Smooth muscle cell (in vitro differentiated cells): ENCODE results near the gene CRYL1. TPM values are rescaled to one million over a fixed set of nuclear protein-coding genes. Genes with fewer than 3 reads are reported as not detected.

Experiments
- DNase-seq: peaks from one replicate; lab custom pipeline; 2025; ENCODE audit not compliant: unreplicated experiment; lab: John Stamatoyannopoulos, UW
- H2AFZ ChIP-seq: fragments of 200-600 bp; sonication (generic); 2 replicates; pipeline ENCODE4 v1.6.0; 2016; ENCODE audit warnings: antibody characterized with exemption, low read depth, mild to moderate bottlenecking
- H3F3A ChIP-seq: fragments of 200-600 bp; sonication (generic); 2 replicates; pipeline ENCODE4 v1.6.0; 2017; ENCODE audit warnings: antibody characterized with exemption, low read depth
- H3K27ac ChIP-seq: fragments of 200-600 bp; sonication (generic); 2 replicates; pipeline ENCODE4 v1.5.1; 2016; ENCODE audit warnings: low read depth, mild to moderate bottlenecking
- H3K27me3 ChIP-seq: fragments of 200-600 bp; sonication (generic); 2 replicates; pipeline ENCODE4 v1.6.1; 2016; ENCODE audit warnings: low read depth, mild to moderate bottlenecking
- H3K36me3 ChIP-seq: fragments of 200-600 bp; sonication (generic); 2 replicates; pipeline ENCODE4 v1.5.1; 2016; ENCODE audit warnings: low read depth
- H3K4me1 ChIP-seq: fragments of 200-600 bp; sonication (generic); 2 replicates; pipeline ENCODE4 v1.5.1; 2016; ENCODE audit warnings: low read depth
- H3K4me2 ChIP-seq: fragments of 200-600 bp; sonication (generic); 2 replicates; pipeline ENCODE4 v1.6.0; 2016; ENCODE audit warnings: mild to moderate bottlenecking
- H3K4me3 ChIP-seq: fragments of 200-600 bp; sonication (generic); 2 replicates; pipeline ENCODE4 v1.5.1; 2016; ENCODE audit warnings: mild to moderate bottlenecking
- H3K79me2 ChIP-seq: fragments of 200-600 bp; sonication (generic); 2 replicates; pipeline ENCODE4 v1.6.0; 2016; ENCODE audit warnings: low read depth, mild to moderate bottlenecking
- H3K9ac ChIP-seq: fragments of 200-600 bp; sonication (generic); 2 replicates; pipeline ENCODE4 v1.6.0; 2016; ENCODE audit warnings: low read depth
- H3K9me3 ChIP-seq: fragments of 200-600 bp; sonication (generic); replicated peaks from 2 replicates; pipeline ENCODE4 v1.5.1; 2016; ENCODE audit warnings: low read depth
- H4K20me1 ChIP-seq: fragments of 200-600 bp; sonication (generic); 2 replicates; pipeline ENCODE4 v1.6.0; 2016; ENCODE audit warnings: low read depth
- CTCF ChIP-seq: fragments of 200-600 bp; sonication (generic); IDR thresholded peaks from 2 replicates; pipeline ENCODE4 v1.5.1; 2017; ENCODE audit warnings: borderline replicate concordance, mild to moderate bottlenecking, antibody characterized with exemption; ENCODE audit not compliant: insufficient read depth, poor library complexity, severe bottlenecking
- WGBS: methylation state at CpG from one replicate; pipeline ENCODE4 v1.1.7; 2016; ENCODE audit warnings: low lambda C conversion rate; 5-methylcytosine and 5-hydroxymethylcytosine counted together
- polyA plus RNA-seq: library from polyadenylated mRNA; unstranded; fragments of >200 nt; fragmentation: Nextera tagmentation; extraction: Ambion mirVana; gene quantifications from 2 replicates; pipeline ENCODE4 v1.2.1, GENCODE V29; 2016
- total RNA-seq: library from RNA; depleted of rRNA; stranded (reverse); fragments of >200 nt; gene quantifications from 2 replicates; pipeline ENCODE4 v1.2.3, GENCODE V29; 2014

Gene CRYL1
- total and polyA plus RNA-seq, 2 experiments from 2014 or later: 6.5 to 12.4 TPM

- no peak overlapping the region for H3K4me3 ChIP-seq
- H3K27ac ChIP-seq: no peak overlapping the region
- H4K20me1 ChIP-seq: no peaks in the 10 kb centered on the region
- H3K4me2 ChIP-seq: no peak overlapping the region
- no peak overlapping the region for H2AFZ ChIP-seq
- DNase-seq: no peak
- no peaks in the 10 kb centered on the region for H3K4me1 ChIP-seq
- H3K9me3 ChIP-seq: peaks cover 3% of the 10 kb centered on the region
- 94% methylated on average over 1 of the region's 1 CpG for WGBS
- H3K36me3 ChIP-seq: no peaks in the 10 kb centered on the region
- H3K79me2 ChIP-seq: no peaks in the 10 kb centered on the region
- no peaks in the 10 kb centered on the region for H3F3A ChIP-seq
- TF ChIP-seq CTCF: no peak
- no peak overlapping the region for H3K9ac ChIP-seq
- no peaks in the 10 kb centered on the region for H3K27me3 ChIP-seq
Measured at GRCh38 chr13:20448470-20448869, 77.2 kb downstream of the CRYL1 start.

- H3K9me3 ChIP-seq: peaks cover 3% of the 10 kb centered on the region
- H3K27me3 ChIP-seq: no peaks in the 10 kb centered on the region
- no peak overlapping the region for H3K4me3 ChIP-seq
- H3K9ac ChIP-seq: no peak overlapping the region
- no peak overlapping the region for H2AFZ ChIP-seq
- H3K36me3 ChIP-seq: no peaks in the 10 kb centered on the region
- H3K4me2 ChIP-seq: no peak overlapping the region
- no peaks in the 10 kb centered on the region for H4K20me1 ChIP-seq
- no peaks in the 10 kb centered on the region for H3K79me2 ChIP-seq
- no peaks in the 10 kb centered on the region for H3F3A ChIP-seq
- DNase-seq: no peak
- no peak overlapping the region for H3K27ac ChIP-seq
- no peak for TF ChIP-seq CTCF
- H3K4me1 ChIP-seq: peaks cover 7% of the 10 kb centered on the region
Measured at GRCh38 chr13:20446900-20447299, 78.8 kb downstream of the CRYL1 start.

- Histone ChIP-seq H4K20me1 (no peaks in the 10 kb centered on the region), H3K9me3 (peaks cover 3% of the 10 kb centered on the region), H3K36me3 (no peaks in the 10 kb centered on the region), H3K79me2 (no peaks in the 10 kb centered on the region), H3K4me3 (no peak overlapping the region), H3K4me1 (peaks cover 12% of the 10 kb centered on the region), H2AFZ (no peak overlapping the region), H3K9ac (no peak overlapping the region), H3F3A (no peaks in the 10 kb centered on the region), H3K27me3 (no peaks in the 10 kb centered on the region), H3K4me2 (no peak overlapping the region), H3K27ac (no peak overlapping the region)
- WGBS: 71% methylated on average over 1 of the region's 1 CpG
- TF ChIP-seq CTCF: no peak
- DNase-seq: no peak
Measured at GRCh38 chr13:20446405-20446804, 79.3 kb downstream of the CRYL1 start.

- Histone ChIP-seq H3F3A (no peaks in the 10 kb centered on the region), H3K27me3 (no peaks in the 10 kb centered on the region), H3K9ac (no peak overlapping the region), H3K4me1 (peaks cover 15% of the 10 kb centered on the region), H3K4me2 (no peak overlapping the region), H3K4me3 (no peak overlapping the region), H4K20me1 (no peaks in the 10 kb centered on the region), H3K9me3 (peaks cover 3% of the 10 kb centered on the region), H3K27ac (no peak overlapping the region), H3K36me3 (no peaks in the 10 kb centered on the region), H2AFZ (no peak overlapping the region), H3K79me2 (no peaks in the 10 kb centered on the region)
- TF ChIP-seq CTCF: no peak
- 92% methylated on average over 2 of the region's 2 CpGs for WGBS
- DNase-seq: no peak
Measured at GRCh38 chr13:20442798-20443381, 82.8 kb downstream of the CRYL1 start.
